Measurements from ENCODE around the gene SPRR1A.

The SPRR1A gene

DNA sequence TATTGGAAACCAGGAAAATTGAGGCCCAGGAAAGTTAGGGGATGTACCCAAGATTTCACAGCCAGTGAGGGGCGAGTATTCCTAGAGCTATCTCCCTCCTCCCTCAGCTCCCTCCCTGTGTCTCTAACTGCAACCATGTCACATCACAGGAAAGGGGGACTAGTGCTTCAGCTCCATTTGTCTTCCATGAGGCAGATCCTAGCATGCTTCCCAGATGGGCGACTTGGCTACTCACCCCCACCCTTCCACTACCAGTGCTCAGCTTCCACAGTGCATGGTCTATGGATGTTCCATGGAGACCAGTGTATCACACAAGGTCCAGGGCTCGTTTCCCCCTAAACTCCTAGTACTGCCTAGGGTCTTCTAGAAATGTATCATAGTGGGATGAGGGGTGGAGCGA lies 18.0 kb upstream of the SPRR1A start:
- Histone ChIP-seq H3K4me3 (replicated peaks; ENCODE audit: low read depth, low read length) (no peak overlapping the region), H3K27me3 (replicated peaks; ENCODE audit: control insufficient read depth, insufficient read depth, low read length) (no peaks in the 10 kb centered on the region), H3K36me3 (ENCODE audit: control insufficient read depth, insufficient read depth, low read length) (no peaks in the 10 kb centered on the region)
- TF ChIP-seq, protein P1, sequence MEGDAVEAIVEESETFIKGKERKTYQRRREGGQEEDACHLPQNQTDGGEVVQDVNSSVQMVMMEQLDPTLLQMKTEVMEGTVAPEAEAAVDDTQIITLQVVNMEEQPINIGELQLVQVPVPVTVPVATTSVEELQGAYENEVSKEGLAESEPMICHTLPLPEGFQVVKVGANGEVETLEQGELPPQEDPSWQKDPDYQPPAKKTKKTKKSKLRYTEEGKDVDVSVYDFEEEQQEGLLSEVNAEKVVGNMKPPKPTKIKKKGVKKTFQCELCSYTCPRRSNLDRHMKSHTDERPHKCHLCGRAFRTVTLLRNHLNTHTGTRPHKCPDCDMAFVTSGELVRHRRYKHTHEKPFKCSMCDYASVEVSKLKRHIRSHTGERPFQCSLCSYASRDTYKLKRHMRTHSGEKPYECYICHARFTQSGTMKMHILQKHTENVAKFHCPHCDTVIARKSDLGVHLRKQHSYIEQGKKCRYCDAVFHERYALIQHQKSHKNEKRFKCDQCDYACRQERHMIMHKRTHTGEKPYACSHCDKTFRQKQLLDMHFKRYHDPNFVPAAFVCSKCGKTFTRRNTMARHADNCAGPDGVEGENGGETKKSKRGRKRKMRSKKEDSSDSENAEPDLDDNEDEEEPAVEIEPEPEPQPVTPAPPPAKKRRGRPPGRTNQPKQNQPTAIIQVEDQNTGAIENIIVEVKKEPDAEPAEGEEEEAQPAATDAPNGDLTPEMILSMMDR (IDR thresholded peaks at IDR 0.05; ENCODE audit: insufficient read depth, low read length, poor library complexity, severe bottlenecking): no peak
- DNase-seq (ENCODE audit: extremely low read depth, insufficient read length): no peak

DNA sequence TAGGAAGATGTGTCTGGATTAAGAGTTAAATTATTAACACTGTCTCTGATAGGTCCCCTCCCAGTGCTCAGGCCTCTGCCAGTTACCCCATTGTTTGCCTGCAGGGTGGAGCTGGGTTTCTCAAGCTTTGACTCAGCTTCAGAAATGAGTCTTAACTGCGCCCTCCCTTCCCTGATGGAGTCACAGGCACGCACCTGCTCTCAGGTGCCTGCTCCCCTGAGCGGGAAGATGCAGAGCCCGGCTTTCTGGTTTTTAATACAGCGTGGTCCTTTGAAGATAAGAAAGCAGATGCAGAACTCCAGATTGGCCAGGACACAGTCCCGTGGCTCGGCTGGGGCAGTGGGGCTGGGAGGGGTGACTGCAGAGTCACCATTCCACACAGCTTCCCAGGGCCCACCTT lies 16.7 kb upstream of the SPRR1A start:
- TF ChIP-seq, protein P1 (IDR thresholded peaks at IDR 0.05; ENCODE audit: insufficient read depth, low read length, poor library complexity, severe bottlenecking): no peak
- H3K27me3 ChIP-seq (replicated peaks; ENCODE audit: control insufficient read depth, insufficient read depth, low read length): no peaks in the 10 kb centered on the region
- no peak overlapping the region for H3K4me3 ChIP-seq (replicated peaks; ENCODE audit: low read depth, low read length)
- H3K36me3 ChIP-seq (ENCODE audit: control insufficient read depth, insufficient read depth, low read length): no peaks in the 10 kb centered on the region
- peak; percentile 17 for DNase-seq (ENCODE audit: extremely low read depth, insufficient read length)

DNA sequence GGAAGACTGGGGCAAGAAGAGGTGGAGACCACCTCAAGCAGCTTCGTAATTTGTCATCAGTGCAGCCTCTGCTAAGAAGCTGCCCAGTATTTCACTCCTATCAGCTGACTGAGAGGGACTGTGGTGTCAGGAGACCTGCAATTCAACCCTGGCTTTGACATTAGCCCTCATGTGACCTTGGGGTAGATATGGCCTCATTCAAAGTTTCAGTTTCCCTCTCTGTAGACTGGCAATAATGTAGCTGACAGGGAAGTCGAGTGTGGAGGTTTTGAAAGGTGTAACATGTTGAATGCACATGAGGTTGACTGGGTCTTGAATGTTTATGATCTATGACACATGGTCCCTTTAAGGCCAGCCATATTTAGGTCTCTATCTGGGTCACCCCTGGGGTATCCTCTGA lies 15.6 kb upstream of the SPRR1A start:
- peak; percentile 42 for DNase-seq (ENCODE audit: extremely low read depth, insufficient read length)
- Histone ChIP-seq H3K27me3 (replicated peaks; ENCODE audit: control insufficient read depth, insufficient read depth, low read length) (no peaks in the 10 kb centered on the region), H3K4me3 (replicated peaks; ENCODE audit: low read depth, low read length) (no peak overlapping the region), H3K36me3 (ENCODE audit: control insufficient read depth, insufficient read depth, low read length) (no peaks in the 10 kb centered on the region)
- TF ChIP-seq, protein P1 (IDR thresholded peaks at IDR 0.05; ENCODE audit: insufficient read depth, low read length, poor library complexity, severe bottlenecking): no peak

DNA sequence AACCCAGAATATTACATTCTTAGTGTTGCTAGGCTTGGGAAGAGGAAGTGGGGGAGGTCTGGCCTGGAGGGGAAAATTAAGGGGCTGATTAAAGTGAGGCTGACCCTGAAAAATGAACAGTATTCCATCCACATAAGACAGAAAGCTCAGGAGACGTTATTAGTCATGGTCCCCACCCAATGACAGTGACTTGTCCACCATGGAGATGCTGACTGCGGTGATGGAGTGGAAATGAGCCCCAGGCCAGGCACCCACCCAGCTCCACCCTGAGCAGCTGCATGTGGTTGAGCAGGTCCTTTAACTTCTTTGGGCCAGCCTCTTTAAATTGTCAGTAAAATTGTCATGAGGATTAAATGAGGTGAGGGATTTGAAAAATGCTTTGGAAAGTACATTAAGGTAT lies 14.8 kb upstream of the SPRR1A start:
- TF ChIP-seq, protein P1 (IDR thresholded peaks at IDR 0.05; ENCODE audit: insufficient read depth, low read length, poor library complexity, severe bottlenecking): no peak
- no peak for DNase-seq (ENCODE audit: extremely low read depth, insufficient read length)
- Histone ChIP-seq H3K36me3 (ENCODE audit: control insufficient read depth, insufficient read depth, low read length) (no peaks in the 10 kb centered on the region), H3K27me3 (replicated peaks; ENCODE audit: control insufficient read depth, insufficient read depth, low read length) (no peaks in the 10 kb centered on the region), H3K4me3 (replicated peaks; ENCODE audit: low read depth, low read length) (no peak overlapping the region)

DNA sequence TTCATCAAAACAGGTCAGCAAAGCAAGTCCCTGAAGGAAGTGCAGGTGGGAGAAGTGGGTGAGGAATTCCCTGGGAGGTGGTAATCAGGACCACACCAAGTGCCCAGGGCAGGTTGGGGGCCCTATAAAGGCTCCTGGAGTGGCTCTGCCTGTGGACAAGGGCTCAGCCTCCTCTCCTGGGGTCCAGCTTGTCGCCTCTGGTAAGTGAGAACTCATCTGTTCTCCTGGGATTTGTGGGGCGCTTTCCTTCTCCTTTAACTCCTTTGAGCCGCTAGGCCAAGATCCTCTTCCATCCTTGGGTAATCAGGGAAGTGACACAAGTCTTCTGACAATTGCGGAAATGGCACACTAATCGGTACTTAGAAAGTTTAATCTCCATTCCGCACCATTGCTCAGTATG lies 13.4 kb upstream of the SPRR1A start, which contains the start of gene SPRR4:
Gene SPRR4 (plus strand): TSS at position 154 of the 400 bp plus-strand sequence. CDS start 1,243 bp downstream, outside the sequence.
- Histone ChIP-seq H3K36me3 (ENCODE audit: control insufficient read depth, insufficient read depth, low read length) (no peaks in the 10 kb centered on the region), H3K27me3 (replicated peaks; ENCODE audit: control insufficient read depth, insufficient read depth, low read length) (no peaks in the 10 kb centered on the region), H3K4me3 (replicated peaks; ENCODE audit: low read depth, low read length) (no peak within 1 kb of the TSS)
- no peak for DNase-seq (ENCODE audit: extremely low read depth, insufficient read length)
- TF ChIP-seq, protein P1 (IDR thresholded peaks at IDR 0.05; ENCODE audit: insufficient read depth, low read length, poor library complexity, severe bottlenecking): no peak
